AG04450 (cell line): ENCODE data around the gene MAML2. TPM values are rescaled to one million over a fixed set of nuclear protein-coding genes. Genes with fewer than 3 reads are reported as not detected.

Source experiments
- CTCF ChIA-PET: fragments of 300-600, 350-600 bp; formaldehyde crosslinking; extraction: SDS; loops from one replicate; lab custom pipeline; 2022; ENCODE audit warnings: antibody characterized with exemption, inconsistent platforms; lab: Charles Lee
- POLR2A ChIA-PET: fragments of 350-600 bp; formaldehyde crosslinking; extraction: SDS; loops from one replicate; lab custom pipeline; 2021; ENCODE audit warnings: antibody characterized with exemption, inconsistent platforms; lab: Yijun Ruan, JAX
- DNase-seq: peaks from one replicate; pipeline ENCODE4 v3.0.0-alpha.2; 2011; ENCODE audit warnings: low read depth, low spot score
- H3K27ac ChIP-seq: one replicate; pipeline ENCODE4 v1.5.1; 2012; ENCODE audit warnings: low read depth, low read length, control low read depth
- H3K27me3 ChIP-seq: one replicate; pipeline ENCODE4 v1.6.0; 2012; ENCODE audit warnings: low read length; ENCODE audit not compliant: control insufficient read depth, insufficient read depth
- H3K4me3 ChIP-seq: 2 replicates; pipeline ENCODE4 v1.5.1; 2011; ENCODE audit warnings: mild to moderate bottlenecking, low read depth, low read length, control low read depth
- H3K9me3 ChIP-seq: 2 replicates; pipeline ENCODE4 v1.5.1; 2012; ENCODE audit warnings: low read length; ENCODE audit not compliant: control insufficient read depth, insufficient read depth
- CTCF ChIP-seq: IDR thresholded peaks from 2 replicates; pipeline ENCODE4 v1.5.1; 2011; ENCODE audit warnings: low read depth, low read length, control low read depth, inconsistent platforms
- polyA plus RNA-seq: library from polyadenylated mRNA; depleted of rRNA; stranded (reverse); fragments of >200 nt; gene quantifications from 2 replicates; pipeline ENCODE4 v1.2.3, GENCODE V29; 2011

The MAML2 gene
- polyA plus RNA-seq, 1 experiment, result 23.0 TPM

DNA sequence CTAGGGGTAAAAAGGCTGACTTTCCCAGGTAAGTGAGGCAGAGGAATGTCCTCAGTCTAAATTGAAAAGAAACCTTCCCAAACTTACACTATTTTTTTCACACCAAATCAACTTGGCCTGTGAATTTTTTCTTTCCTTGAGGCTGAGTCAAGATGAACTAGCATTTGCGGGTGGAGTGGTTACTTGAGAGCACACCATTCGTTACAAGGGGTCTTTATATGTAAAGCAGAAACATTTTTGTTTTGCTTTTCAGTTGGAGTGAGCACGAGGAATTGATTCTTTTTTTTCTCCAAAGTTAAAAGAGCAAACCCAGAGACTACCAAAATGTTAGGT is 36.4 kb downstream of the MAML2 start:
- POLR2A ChIA-PET, result interaction anchor here (0.7 to 2.3 kb wide), 7 partner anchors 26 to 442 kb away, joined by 3 to 6 read pairs (median 3); partner anchors contain the start of gene MAML2
- no peak for DNase-seq
- H3K9me3 ChIP-seq, result no peaks in the 10 kb centered on the region
- no peak for TF ChIP-seq CTCF
- peak overlapping the region; percentile 93 for H3K27ac ChIP-seq
- peak overlapping the region; percentile 38 for H3K4me3 ChIP-seq
- CTCF ChIA-PET, result interaction anchor here (0.9 to 9.9 kb wide), 3 partner anchors 13 to 35 kb away, joined by 3 to 63 read pairs (median 3); partner anchors contain the start of gene MAML2
- no peaks in the 10 kb centered on the region for H3K27me3 ChIP-seq

GRCh38 chr11:96306071-96306470 is 36.9 kb downstream of the MAML2 start:
- ChIA-PET CTCF (interaction anchor here (9.9 kb wide), 1 partner anchor 36 kb away, joined by 63 read pairs; the partner anchor contains the start of gene MAML2), POLR2A (interaction anchor here (1.0 to 2.3 kb wide), 2 partner anchors 28 to 36 kb away, joined by 4 to 6 read pairs; no protein-coding TSS in a partner anchor)
- H3K4me3 ChIP-seq, result no peak overlapping the region
- TF ChIP-seq CTCF, result no peak
- H3K27ac ChIP-seq, result peak overlapping the region; percentile 93
- H3K9me3 ChIP-seq, result no peaks in the 10 kb centered on the region
- no peak for DNase-seq
- no peaks in the 10 kb centered on the region for H3K27me3 ChIP-seq

DNA sequence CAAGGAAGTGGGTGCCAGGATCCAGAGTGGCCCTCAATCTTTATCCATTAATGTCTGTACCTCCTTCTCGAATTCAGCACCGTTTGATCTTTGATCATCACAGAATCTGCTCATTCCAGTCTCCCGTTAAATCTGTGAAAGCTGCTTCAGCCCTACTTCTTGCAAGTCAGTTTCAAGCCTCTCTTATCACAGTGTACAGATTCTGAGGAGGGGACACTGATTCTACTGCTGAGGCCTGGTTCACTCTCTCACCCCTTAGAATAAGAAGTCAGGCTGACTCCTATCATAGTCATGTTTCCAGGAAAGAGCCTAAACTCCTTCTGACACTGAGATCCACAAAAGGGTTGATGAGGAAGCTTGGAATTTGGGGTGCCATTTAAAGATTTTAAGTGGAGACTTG is 39.0 kb downstream of the MAML2 start:
- no peaks in the 10 kb centered on the region for H3K27me3 ChIP-seq
- no peak overlapping the region for H3K27ac ChIP-seq
- ChIA-PET POLR2A (no interaction called here), CTCF (interaction anchor here (9.9 kb wide), 1 partner anchor 38 kb away, joined by 63 read pairs; the partner anchor contains the start of gene MAML2)
- DNase-seq, result no peak
- no peak overlapping the region for H3K4me3 ChIP-seq
- TF ChIP-seq CTCF, result no peak
- no peaks in the 10 kb centered on the region for H3K9me3 ChIP-seq

GRCh38 chr11:96303064-96303463 is 39.9 kb downstream of the MAML2 start:
- TF ChIP-seq CTCF, result no peak
- H3K27ac ChIP-seq, result no peak overlapping the region
- no peaks in the 10 kb centered on the region for H3K27me3 ChIP-seq
- ChIA-PET POLR2A (no interaction called here), CTCF (interaction anchor here (9.9 kb wide), 1 partner anchor 39 kb away, joined by 63 read pairs; the partner anchor contains the start of gene MAML2)
- no peaks in the 10 kb centered on the region for H3K9me3 ChIP-seq
- DNase-seq, result no peak
- H3K4me3 ChIP-seq, result no peak overlapping the region

GRCh38 chr11:96301818-96302217 is 41.2 kb downstream of the MAML2 start:
- ChIA-PET CTCF (no interaction called here), POLR2A (no interaction called here)
- no peak for TF ChIP-seq CTCF

More at GRCh38 chr11:96301818-96302217, 41.2 kb downstream of the MAML2 start:
- DNase-seq, result no peak
- Histone ChIP-seq H3K27me3 (no peaks in the 10 kb centered on the region), H3K9me3 (no peaks in the 10 kb centered on the region), H3K27ac (no peak overlapping the region), H3K4me3 (no peak overlapping the region)
